NCI-H2196 (cell line): ENCODE results near the gene ENPP7.

Experiments used
- DNase-seq: peaks from one replicate; lab custom pipeline; 2025; ENCODE audit not compliant: unreplicated experiment; lab: John Stamatoyannopoulos, UW

The ENPP7 gene

DNA sequence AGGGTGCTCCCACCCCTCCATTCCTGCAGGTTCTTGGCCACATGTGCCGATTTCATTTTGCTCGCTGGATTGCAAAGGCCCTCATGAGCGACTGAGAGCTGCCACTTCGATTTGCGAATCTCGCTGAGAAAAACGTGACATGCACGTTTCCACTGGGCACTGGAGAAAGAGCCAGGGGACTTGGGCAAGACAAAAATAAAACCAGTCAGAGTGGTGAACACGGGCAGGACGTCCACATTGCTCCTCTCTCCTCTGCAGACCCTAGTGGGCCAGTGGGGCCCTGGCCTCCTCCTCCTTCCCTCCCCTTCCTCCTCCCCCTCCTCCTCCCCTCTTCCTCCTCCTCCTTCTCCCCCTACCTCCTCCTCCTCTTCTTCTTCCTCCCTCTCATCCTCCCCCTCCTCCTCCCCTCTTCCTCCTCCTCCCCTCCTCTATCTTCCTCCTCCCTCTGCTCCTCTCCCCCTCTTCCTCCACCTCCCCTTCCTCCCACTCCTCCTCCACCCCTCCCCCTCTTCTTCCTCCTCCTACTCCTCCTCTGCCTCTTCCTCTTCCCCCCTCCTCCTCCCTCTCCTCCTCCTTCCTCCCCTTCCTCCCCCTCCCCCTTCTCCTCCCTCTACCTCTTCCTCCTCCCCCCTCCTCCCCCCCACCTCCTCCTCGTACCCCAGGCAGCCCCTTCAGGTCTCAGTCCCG, 28.1 kb upstream of the ENPP7 start:
- DNase-seq: no peak

DNA sequence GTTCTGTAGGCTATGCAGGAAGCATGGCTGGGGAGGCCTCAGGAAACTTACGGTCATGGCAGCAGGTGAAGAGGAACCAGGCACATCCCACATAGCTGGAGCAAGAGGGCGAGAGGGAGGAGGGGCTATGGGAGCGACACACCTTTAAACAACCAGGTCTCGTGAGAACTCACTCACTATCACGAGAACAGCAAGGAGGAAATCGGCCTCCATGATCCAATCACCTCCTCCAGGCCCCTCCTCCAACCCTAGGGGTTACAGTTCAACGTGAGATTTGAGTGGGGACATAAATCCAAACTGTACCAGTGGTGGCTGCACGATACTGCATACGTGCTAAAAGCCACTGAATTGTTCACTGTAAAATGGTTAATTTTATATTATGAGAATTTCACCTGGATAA, 26.1 kb upstream of the ENPP7 start:
- DNase-seq: no peak

DNA sequence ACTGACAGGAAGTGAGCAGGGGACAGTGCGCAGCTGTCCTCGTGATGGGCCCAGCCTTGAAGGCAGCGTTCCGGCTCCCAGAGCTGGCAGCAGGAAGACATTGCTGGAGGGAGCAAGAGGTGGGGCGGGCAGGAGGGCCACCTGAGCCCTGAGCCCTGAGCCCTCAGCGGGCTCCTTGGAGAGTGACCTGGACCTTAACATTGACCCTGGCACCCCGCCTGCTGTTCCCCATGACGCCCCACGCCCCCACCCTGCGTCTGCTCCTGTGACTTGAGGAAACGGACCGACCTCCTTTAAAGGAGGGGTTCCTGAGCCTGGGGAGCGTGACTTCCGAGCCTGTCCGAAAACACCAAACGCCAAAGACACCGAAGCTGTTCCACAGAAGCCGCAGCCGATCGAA, 25.1 kb upstream of the ENPP7 start:
- DNase-seq: no peak

DNA sequence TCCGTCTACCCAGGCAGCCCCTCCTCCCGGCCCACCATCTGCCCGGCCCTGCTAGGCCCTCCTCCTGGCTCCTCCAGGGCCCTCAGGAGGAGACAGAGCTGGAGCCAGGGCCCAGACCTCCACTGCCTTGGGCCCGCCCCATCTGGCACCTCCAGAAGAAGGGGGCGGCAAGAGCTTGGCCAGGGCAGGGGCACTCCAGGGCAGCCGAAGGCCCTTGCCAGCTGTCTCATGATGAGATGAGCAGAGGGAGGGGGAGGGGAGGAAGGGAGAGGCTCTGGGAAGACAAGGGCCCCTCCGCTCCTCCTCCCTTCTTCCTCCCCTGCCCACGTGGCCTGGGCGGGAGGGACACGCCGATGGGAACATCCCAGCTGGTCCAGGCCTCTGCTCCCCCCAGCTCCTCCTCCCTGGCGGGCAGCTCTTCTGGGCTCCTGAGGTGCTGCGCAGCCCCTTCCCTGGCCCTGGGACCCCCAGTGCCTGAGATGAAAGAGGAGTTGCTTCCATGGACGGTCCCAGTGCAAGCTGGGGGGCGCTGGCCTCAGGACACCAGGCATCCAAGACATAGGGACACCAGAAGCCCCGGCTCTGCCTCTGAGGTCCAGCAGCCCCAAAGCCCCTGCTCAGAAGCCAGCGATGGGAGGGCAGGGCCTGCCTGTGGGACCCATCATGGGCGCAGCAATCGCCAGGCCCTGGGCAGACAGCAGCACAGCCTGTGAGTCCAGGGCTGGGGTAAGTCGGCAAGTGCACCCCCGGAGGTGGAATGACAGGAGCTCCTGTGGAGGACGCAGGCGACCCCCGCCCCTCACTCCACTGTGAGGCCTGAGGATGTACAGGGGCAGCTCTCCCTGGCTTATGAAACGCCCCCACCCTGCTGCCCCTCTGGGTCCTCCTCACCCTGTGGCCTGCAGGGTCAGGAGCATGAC, 23.6 kb upstream of the ENPP7 start:
- DNase-seq: no peak

DNA sequence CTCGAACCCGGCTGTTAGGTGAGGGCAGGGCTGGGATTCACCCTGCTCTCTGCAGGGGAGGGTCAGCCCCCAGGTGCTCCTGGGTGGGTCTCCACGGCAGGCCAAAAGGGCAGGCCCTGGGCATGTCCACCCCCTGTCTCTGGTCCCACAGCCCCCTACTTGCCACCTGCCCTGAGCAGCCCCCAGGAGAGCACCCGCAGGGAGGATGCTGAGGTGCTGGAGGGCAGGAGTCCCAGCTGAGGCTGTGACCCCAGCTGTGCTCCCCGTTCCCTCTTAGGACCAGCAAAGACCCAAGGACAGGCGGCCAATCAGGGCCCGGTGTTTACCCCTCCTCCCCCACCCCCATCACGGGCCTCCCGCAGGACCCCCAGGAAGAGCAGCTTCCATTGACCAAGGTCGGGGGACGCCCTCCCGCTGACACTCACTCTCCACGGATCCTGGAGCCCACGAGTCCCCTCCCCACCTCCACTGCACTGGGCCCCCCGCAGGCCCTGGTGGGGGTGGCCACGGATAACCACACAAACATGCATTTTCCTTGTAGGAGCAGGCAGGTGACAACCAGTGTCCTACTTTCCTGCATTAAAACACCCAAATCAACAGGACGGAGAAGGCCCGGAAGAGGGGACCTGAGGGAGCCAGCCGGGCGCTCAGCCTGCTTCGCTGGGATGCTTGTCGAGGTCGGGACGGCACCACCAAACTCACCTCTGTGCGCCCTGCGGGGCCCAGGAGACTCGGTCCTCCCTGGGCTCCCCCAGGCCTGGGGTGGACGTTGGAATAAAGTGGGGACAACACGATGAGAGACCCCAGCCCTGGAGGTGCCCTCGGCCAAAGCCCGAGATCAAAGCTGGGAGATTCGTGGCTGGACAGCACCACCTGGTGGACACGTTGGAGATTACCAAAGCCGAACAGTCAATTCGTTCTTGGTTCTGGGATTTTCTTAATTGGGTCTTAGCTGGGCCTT, 22.5 kb upstream of the ENPP7 start:
- DNase-seq: peak; percentile 71

DNA sequence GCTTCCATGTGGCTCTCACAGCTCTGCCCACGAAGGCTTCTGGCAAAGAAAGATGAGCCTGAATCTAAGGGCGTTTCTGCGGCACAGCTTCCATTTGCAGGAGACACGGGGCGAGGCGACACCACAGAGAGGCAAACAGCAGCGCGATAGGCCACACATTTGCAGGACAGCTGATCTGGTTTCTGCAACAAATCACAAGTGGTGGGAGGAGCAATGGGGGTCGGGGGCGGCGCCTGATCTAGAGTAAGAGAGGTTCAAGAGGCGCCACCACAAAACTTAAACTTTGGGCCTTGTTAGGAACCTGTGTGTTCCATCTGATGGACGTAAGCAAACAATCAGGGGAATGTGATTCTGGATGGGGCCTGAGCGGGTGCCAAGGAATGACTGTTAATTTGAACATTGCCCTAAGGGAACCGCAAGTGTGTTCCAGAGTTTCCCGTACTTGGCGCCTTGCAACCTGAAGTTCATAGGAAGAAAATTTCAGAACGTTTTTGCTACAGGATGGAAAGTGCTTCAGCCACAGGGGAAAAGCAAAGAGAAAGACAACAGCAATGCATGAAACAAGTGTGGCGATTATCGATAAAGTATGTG, 18.9 kb upstream of the ENPP7 start:
- no peak for DNase-seq

DNA sequence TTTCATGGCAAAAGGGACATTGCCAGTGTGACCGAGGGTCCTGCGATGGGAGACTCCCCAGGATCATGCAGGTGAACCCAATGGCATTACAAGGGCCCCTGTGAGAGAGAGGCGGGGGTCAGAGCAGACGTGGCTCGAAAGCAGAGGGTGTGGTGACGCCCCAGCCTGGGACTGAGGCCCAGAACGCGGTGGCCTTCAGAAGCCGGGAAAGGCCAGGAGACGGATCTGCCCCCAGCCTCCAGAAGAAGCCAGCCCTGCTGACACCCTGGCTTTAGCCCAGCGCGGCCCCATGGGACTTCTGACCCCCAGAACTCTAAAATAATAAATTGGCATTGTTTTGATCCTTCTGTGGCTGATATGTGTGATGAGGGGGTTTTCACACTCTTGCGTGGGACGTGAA, 17.4 kb upstream of the ENPP7 start:
- no peak for DNase-seq

DNA sequence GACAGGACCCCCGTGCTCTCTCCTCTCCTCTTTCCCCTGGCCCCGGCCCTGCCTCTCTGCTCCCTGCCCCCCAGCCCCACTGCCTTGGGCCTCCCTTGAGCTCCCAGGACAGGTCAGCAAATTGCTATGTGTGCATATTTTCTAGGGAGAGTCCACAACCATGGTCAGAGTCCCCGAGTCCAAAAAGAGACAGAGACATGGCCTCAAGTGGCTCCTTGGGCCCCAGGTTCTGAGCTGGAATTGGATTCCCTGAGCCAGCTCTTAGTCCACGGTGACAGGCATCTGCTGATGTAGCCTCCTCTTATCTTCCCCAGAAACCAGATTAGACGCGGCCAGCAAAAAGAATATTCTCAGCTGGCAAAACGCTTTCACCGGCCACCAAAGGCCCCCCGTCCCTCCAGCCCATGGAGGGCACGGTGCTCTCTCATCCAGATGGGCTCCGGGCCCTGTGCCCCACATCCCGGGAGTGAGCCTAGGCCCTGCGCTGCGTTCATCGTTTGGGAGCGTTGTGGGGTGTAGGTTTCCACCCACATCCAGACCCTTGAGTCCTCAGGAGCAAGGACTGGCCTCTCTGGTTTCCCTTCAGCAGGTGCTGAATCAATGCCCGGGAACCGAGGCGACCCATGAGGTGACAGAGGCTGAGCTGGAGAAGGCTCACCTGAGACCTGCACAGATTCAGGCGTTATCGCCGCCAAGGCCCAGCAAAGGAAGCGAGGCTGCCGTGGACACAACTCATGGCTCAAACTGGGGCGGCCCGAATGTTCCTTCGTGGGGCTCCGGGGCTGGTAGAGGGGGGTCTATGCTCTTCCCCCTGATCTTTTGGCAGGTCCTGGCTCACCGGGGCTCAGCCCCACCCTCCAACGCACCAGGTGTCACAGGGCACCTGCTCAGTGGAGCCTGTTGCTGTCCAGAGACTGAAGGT, 16.3 kb upstream of the ENPP7 start:
- DNase-seq: no peak

DNA sequence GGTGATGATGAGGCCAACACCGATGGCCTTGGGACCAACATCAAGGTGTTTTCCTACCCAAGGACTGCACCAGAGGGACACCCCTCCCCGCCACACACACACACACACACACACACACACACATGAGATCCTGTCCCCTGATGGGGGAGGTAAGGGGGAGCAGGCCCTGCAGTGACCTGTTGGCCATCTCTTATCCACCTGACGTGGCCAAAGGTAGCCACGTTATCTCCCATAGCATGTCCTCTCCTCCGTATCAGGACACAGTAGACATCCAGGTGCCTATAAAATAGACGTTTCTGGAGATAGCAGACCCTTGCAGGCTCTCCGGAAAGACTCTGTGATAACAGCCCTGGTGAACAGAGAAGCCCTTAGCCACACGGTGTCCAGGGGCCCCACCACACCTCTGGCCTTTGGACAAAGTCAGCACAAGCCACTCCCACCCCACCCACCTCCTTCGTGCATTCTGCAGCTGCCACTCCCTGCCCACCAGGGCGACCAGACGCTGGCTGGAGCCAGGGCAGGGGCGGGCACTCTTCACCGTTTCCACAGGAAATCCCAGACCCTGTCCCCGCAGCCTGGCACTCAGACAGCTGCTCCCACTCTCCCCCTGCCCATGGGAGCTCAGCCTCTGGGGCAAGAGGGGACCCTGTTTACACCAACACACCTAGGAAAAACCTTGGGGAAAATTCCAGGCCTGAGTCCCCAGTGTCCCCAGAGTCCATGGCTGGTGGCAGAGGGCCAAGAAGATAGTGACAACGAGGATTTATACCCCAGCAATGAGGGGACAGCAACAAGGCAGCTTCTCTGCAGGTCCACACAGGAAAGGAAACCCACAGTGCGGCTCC, 15.4 kb upstream of the ENPP7 start:
- no peak for DNase-seq

DNA sequence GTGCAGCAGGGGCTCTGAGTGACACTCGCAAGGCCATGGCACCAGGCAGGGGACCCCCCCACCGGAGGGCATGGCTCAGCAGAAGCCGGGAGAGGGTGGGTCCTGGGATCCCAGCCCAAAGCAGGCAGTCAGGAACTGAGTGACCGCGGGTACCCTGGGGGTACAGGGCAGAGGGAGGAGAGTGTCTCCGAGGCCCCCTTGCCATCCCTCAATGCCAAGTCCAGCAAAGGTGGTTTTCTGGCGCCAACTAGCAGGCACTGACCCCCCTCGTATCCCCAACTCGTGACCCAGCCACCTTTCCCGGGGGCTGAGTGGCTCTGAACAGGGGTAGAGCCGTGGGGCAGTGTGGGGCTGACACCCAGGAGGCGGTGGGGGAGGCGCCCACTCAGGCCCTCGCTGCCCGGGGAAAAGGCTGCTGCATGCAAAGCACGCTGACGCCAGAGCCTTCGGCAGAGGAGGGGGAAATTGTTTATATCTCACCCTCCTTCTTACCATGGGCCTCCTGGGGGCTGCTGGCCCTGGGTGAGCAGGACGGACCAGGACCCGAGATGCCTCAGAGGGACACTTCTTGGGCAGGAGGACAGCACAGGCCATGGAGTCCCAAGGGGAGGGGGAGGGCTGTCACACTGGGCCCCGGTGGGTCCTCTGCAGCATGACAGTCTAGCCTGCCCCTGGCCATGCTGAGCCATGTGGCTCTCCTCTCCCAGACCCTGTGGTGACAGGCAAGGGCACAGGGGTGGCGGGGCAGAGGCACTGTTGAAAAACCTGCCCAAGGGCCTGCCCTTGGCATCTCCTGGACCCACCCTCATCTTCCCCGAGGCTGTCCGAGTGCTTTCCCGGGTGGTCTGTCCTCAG, 14.6 kb upstream of the ENPP7 start:
- no peak for DNase-seq

DNA sequence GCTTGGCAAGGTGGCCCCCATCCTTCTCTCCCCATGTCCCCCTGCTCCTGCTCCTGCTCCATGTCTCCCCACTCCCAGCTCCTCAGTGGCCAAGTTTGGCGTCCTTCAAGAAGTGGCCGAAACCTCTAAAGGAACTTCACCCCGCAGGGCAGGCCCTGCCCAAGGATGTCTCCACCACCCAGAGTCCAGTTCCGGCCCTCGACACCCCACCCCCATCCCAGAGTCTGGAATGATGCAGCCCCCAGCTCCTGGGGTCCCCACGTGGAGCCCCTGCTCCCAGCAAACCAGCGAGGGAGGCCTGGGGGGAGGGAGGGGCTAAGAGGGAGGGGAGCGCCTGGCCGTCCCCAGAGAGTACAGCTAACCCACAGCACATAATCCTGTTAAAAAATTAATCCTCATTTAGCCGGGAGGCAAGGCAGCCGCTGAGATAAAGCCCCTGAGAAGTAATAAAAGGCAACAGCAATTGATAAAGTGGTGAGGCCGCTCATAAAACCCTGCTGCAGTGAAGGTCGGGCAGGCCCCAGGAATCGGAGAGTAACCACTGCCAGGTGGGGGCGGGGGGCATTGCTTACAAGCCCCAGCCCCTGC, 9.9 kb upstream of the ENPP7 start:
- DNase-seq: no peak

DNA sequence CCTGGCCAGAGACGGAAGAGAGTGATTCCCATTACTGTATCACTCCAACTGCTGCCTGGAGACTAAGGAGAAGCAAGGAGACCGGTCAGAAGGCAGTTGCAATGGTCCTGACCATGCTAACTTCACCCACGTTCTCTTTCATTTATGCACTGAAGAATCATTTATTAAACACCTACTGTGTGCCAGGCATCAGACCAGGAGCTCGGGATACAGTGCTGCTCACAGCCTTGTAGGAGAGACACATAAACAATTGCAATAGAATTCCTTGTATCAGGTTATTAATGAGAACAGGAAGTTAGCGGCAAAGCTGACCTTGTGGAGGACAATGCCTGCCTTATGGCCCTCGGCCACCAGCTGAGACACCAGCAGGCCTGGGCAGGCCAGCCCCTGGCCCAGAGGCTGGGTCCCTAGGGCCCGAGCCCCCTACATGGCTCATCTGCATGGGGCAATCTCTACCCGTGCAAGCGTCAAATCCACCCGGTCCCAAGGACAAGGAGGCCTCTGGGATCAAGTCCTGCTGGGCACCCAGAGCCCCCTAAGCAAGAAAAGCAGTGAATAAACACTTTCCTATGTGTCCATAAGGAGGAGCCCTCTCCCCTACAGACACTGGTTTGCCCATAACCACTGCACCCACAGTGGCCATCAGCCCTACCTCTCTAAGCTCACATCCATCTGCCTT, 8.6 kb upstream of the ENPP7 start:
- peak; percentile 35 for DNase-seq

DNA sequence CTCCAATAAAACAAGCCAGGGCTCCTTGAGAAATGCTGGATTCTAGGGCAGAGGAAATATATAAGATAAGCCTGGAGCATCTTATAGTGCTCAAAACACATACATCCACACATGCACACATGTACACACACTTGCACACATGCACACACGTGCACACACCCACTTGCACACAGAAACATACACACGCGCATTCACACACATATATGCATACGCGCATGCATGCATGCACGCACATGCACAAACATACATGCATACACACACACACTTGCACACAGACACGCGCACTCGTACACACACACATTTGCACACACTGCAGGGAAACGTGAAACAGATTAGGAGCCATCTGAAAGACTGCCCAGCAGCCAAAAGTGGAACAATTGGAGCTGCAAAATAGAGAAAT, 8.0 kb upstream of the ENPP7 start:
- DNase-seq: no peak

DNA sequence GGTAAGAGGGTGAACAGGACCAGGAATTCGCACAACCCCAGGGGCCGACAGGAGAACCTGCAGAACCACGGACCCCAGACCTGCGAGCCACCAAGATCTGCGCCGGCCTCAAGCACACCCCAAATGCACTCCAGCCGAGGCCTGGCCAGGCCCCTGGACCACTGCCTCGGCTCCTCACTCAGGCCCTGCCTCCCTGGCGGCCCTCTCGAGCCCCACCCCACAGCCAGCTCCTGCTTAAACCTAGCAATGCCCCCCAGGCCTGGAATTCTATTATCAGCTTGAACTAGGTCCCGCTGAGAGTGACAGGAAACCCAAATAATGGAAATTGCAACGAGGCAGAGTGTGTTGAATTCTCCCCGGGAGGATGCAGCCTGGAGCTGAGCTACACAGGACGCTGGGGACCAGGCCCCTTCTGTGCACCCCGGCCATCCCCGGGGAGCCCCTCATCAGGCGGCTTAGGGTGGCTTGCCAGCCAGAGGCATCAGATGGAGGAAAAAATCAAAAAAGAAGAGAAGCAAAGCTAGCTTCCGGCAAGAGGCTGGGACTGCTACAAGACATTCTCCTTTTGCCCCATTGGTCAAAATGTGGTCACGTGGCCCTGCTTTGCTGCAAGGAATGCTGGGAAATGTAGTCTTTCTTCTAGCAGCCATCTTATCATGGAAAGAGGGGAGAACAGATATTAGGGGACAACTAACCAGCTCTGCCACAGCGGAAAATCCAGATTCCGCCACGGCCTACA, 2.4 kb upstream of the ENPP7 start:
- DNase-seq: peak; percentile 95

DNA sequence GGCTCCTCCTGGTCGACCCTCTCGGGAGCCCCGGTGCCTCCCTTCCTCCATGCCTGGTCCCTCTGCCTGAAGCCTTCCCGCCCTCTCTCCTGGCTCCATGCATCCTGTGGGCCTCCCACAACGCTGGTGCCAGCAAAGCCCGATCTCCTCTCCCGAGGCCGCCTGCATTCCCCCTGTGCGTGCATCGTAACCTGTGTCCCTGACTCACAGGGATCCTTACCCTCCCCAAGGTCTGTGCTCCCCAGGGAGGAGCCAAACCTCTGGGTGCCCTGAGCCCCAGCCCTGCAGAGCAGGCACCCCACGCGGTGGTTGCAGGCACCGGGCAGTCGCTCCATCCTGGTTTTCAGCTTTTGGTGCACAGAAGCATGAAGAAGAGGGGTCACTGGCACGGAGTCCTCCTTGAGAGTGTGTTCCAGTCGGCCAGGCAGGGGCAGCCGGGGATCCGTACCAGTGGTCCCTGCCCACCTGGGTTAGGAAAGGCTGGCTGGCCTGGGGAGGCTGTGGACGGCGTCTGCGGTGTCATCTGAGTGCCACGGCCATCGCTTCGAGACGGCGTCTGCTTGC, 1.8 kb upstream of the ENPP7 start:
- DNase-seq: no peak

DNA sequence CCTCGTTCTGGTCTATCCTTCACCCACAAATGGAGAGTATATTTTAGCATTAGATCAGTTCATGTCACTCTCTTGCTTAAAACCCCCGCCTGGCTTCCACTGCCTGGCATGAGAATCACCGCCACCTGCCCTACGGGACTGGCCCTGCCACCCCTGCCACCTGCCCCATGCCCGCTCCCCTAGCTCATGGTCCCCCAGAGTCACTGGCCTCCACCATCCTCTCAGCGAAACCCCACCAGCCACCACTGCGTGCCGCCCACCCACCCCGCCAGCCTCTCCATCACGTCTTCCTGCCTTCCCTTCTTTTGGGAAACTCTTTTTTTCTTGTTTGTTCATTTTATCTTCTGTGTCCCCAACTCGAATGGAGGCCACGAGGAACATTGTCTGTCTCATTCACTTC, 982 bp upstream of the ENPP7 start:
- no peak for DNase-seq
